ENCODE data around the gene FFAR1.
"Not testable (repeated sequence)": the region's sequence is repeated elsewhere in the genome, so short reads cannot be mapped to it uniquely, and the experiment has no call there.

Gene FFAR1

GRCh38 chr19:35360880-35361420 is 13.2 kb downstream of the FFAR1 start:
- DNase-seq (ENCODE audit: low spot score) = no peak

- no peak for DNase-seq (ENCODE audit: low spot score)
Observed at GRCh38 chr19:35362261-35363000, 14.7 kb downstream of the FFAR1 start.

- no peak for DNase-seq (ENCODE audit: low spot score)
Observed at GRCh38 chr19:35363001-35363590, 15.4 kb downstream of the FFAR1 start.

- DNase-seq (ENCODE audit: low spot score) = no peak
Observed at GRCh38 chr19:35363711-35364425, 16.2 kb downstream of the FFAR1 start.

- no peak for DNase-seq (ENCODE audit: low spot score)
Observed at GRCh38 chr19:35365303-35365702, 17.6 kb downstream of the FFAR1 start.

- no peak for DNase-seq (ENCODE audit: low spot score)
Observed at GRCh38 chr19:35368378-35368777, 20.7 kb downstream of the FFAR1 start.

DNA sequence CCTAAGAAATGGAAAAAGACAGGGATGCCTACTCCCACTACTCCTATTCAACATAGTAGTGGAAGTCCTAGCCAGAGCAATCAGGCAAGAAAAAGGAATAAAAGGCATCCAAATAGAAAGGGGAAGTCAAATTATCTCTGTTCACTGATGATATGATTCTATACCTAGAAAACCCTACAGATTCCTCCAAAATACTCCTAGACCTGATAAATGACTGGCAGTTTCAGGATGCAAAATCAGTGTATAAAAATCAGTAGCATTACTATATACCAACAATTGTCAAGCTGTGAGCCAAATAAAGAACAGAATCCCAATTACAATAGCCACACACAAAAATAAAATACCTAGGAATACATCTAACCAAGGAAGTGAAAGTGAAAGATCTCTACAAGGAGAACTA is 21.8 kb downstream of the FFAR1 start:
- no peak for DNase-seq (ENCODE audit: low spot score)

DNA sequence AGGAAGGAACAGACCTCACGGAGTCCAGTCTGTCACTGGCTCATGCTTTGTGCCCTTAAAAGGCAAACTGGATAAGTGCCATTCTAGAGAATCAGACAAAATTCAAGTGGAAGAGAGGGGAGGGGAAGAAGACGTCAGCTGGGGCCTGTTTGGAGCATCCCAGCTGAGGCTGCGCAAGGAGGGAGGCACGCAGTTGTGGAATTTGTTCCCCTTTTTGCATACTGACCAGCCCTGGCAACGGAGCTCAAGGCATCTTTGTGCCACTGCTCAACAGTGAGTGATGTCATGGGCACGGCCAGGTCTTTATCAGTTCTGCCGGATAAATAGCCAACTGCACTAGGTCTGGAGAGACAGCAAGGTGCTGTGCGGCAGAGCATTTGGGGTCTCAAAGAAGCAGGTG is 23.0 kb downstream of the FFAR1 start, which contains the start of gene GPR42:
TSS of gene GPR42 (plus strand) at position 347 of the 400 bp plus-strand sequence. CDS start 292 bp downstream, outside the sequence.
- no peak for DNase-seq (ENCODE audit: low spot score)

DNA sequence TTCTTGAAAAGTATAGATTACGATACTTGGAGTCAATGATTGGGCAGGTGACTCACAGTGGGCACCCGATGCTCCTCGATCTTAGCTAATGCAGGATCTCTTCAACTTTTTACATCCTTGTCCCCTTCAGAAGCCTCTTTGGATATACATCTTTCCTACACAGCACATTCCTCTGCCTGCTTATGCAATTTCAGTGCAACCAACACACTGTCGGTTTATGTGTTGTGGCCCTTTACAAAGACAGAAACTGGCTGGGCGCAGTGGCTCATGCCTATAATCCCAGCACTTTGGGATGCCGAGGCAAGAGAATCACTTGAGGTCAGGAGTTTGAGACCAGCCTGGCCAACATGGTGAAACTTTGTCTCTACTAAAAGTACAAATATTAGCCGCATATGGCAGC is 25.8 kb downstream of the FFAR1 start:
- DNase-seq (ENCODE audit: low spot score) = no peak

- not testable (repeated sequence) for DNase-seq (ENCODE audit: low spot score)
Observed at GRCh38 chr19:35374031-35374430, 26.3 kb downstream of the FFAR1 start.

DNA sequence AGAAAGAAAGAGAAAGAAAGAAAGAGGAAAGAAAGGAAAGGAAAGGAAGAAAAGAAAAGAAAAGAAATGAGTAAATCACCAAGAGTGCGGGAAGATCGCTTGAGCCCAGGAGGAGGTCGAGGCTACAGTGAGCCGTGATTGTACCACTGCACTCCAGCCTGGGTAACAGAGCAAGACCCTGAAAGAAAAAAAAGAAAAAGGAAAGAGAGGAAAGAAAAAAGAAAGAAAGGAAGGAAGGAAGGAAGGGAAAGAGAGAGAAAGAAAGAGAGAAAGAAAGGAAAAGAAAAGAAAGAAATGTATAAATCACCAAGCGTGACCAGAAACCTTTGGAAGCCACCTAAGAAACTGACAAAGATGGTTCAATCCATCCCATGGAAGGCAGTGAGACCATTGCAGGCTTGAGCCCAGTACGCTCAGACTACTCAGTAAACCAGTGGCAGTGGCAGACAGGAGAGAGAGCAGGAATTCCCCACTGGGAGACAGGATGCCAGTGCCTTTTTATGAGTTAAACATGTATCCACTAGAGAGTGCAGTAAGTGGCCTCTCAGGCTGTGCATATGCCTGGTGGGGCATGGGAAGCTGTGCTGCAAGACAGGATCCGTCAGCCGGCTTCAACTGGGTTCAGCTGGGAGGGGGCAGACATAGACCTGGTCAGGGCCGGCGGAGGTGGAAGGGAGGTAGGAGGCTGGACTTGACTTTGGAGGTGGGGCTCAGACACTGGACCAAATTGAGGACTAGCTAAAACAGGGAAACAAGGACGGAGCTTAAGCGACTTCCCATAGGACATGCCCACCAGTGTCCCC is 28.0 kb downstream of the FFAR1 start:
- no peak for DNase-seq (ENCODE audit: low spot score)

DNA sequence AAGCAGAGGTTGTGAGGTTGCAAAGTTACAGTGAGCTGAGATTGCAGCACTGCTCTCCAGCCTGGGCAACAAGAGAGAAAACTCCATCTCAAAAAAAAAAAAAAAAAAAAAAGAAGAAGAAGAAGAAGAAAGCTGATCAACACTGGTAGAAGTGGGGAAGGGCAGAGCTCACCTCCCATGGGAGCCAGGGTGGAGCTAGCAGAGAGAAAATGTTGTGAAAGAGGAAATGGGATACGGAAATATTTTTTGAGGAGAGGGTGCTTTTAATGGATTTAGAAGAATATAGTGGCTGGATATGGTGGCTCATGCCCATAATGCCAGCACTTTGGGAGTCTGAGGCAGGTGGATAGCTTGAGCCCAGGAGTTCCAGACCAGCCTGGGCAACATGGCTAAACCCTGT is 30.0 kb downstream of the FFAR1 start:
- no peak for DNase-seq (ENCODE audit: low spot score)

DNA sequence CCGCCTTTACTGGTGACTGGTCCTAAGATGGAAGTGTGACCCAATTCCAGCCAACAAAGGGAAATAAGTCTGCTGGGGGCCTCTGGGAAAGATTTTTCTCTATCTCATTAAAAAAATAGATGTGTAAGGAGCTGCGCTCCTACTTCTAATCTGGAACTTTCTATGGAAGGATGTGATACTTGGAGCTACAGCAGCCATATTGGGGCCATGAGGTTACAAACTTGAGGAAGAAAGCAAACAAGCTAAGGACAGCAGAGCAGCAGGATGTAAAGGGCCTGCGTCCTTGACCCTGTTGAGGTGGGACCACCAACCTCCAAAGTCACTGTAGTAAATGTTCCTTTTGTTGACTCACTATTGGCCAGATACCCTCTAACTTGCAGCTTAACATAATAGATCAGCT is 30.7 kb downstream of the FFAR1 start:
- no peak for DNase-seq (ENCODE audit: low spot score)

DNA sequence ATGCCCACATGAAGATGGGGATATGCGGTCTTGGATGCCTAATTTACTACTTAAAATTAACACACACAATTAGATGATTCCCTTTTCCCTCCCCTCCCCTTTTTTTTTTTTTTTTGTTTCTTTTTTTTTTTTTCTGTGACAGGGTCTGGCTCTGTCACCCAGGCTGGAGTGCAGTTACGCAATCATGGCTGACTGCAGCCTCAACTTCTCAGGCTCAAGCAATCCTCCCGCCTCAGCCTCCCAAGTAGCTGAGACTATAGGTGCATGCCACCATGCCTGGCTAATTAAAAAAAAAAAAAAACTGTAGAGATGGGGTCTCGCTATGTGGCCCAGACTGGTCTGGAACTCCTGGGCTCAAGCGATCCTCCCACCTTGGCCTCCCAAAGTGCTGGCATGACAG is 31.8 kb downstream of the FFAR1 start:
- not testable (repeated sequence) for DNase-seq (ENCODE audit: low spot score)

- no peak for DNase-seq (ENCODE audit: low spot score)
Observed at GRCh38 chr19:35379992-35380391, 32.3 kb downstream of the FFAR1 start.

GRCh38 chr19:35380450-35381124 is 32.9 kb downstream of the FFAR1 start:
- no peak for DNase-seq (ENCODE audit: low spot score)

GRCh38 chr19:35381318-35381717 is 33.6 kb downstream of the FFAR1 start:
- DNase-seq (ENCODE audit: low spot score) = no peak

GRCh38 chr19:35381926-35382325 is 34.2 kb downstream of the FFAR1 start:
- DNase-seq (ENCODE audit: low spot score) = no peak

DNA sequence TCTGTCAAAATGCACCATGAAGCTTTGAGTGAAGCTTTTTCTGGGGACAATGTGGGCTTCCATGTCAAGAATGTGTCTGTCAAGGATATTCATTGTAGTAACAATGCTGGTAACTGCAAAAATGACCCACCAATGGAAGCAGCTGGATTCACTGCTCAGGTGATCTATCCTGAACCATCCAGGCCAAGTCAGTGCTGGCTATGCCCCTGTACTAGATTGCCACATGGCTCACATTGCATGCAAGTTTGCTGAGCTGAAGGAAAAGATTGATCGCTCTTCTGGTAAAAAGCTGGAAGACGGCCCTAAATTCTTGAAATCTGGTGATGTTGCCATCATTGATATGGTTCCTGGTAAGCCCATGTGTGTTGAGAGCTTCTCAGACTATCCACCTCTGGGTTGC is 35.8 kb downstream of the FFAR1 start:
- no peak for DNase-seq (ENCODE audit: low spot score)

- DNase-seq (ENCODE audit: low spot score) = no peak
Observed at GRCh38 chr19:35388277-35389054, 40.8 kb downstream of the FFAR1 start.

Measured in CD4-positive, alpha-beta T cell treated with Interleukin-6 at 100 ng/mL for 8 hours (primary cell).